A549 (cell line): ENCODE data around the gene SVEP1. TPM values are rescaled to one million over a fixed set of nuclear protein-coding genes. Genes with fewer than 3 reads are reported as not detected.

Experiments used
- ATAC-seq, 2 experiments: fragments of 200-7000 bp in 1 of 2; fragments of >200 bp in 1 of 2; cut with Nextera tagmentation in 1 of 2; cut with Tn5 transposase in 1 of 2; 3 replicates each; pipeline versions ENCODE4 v1.8.0 to v1.9.1; 2018 to 2020; ENCODE audit warnings: mild to moderate bottlenecking in 1 of 2, moderate library complexity in 1 of 2
- CTCF ChIA-PET: fragments of 300-600 bp; sonication (Branson Sonifier 250); formaldehyde crosslinking; extraction: SDS; loops from one replicate; lab custom pipeline; 2021; ENCODE audit warnings: antibody characterized with exemption, inconsistent platforms; lab: Yijun Ruan, JAX
- POLR2A ChIA-PET: fragments of 350-600 bp; formaldehyde crosslinking; extraction: SDS; loops from one replicate; lab custom pipeline; 2021; ENCODE audit warnings: antibody characterized with exemption, inconsistent platforms; lab: Yijun Ruan, JAX
- DNase-seq, 2 experiments: peaks; one replicate each; pipeline versions ENCODE4 v3.0.0 to v3.0.0-alpha.2; 2011 to 2016; ENCODE audit warnings: low read depth in 1 of 2, low spot score in 1 of 2
- FAIRE-seq: peaks from 2 replicates; lab custom pipeline; 2011; peaks lifted over from hg19 to GRCh38; lab: Jason Lieb, UNC
- H3K27ac ChIP-seq, 2 experiments: fragments of >200 bp; sonication (Bioruptor Twin); formaldehyde crosslinking; 3 replicates each; pipeline ENCODE4 v1.5.1; 2016 to 2017
- H3K4me1 ChIP-seq: fragments of >200 bp; sonication (Bioruptor Twin); formaldehyde crosslinking; 3 replicates; pipeline ENCODE4 v1.6.1; 2016
- H3K4me2 ChIP-seq: fragments of >200 bp; sonication (Bioruptor Twin); formaldehyde crosslinking; 3 replicates; pipeline ENCODE4 v1.6.1; 2016
- H3K4me3 ChIP-seq: fragments of >200 bp; sonication (Bioruptor Twin); formaldehyde crosslinking; 3 replicates; pipeline ENCODE4 v1.5.1; 2016
- H3K9me3 ChIP-seq: fragments of >200 bp; sonication (Bioruptor Twin); formaldehyde crosslinking; 3 replicates; pipeline ENCODE4 v1.6.1; 2016
- BHLHE40 ChIP-seq: IDR thresholded peaks from 2 replicates; pipeline ENCODE4 v1.6.1; 2012; ENCODE audit warnings: low read depth, low read length, inconsistent platforms
- CEBPB ChIP-seq, 2 experiments: fragments of >200 bp in 1 of 2; sonication (Bioruptor Twin) in 1 of 2; formaldehyde crosslinking in 1 of 2; IDR thresholded peaks; 2 replicates each; pipeline ENCODE4 v1.6.1; 2012 to 2016
- CHD2 ChIP-seq: fragments of 150-350 bp; IDR thresholded peaks from 2 replicates; pipeline ENCODE4 v1.6.1; 2014; ENCODE audit warnings: low read length; ENCODE audit not compliant: partially characterized antibody
- CHD4 ChIP-seq: fragments of 200-600 bp; sonication (generic); IDR thresholded peaks from 2 replicates; pipeline ENCODE4 v1.6.1; 2016; ENCODE audit warnings: antibody characterized with exemption, mild to moderate bottlenecking, borderline replicate concordance
- EHF ChIP-seq: fragments of 250-450 bp; sonication (Bioruptor Pico); IDR thresholded peaks from 2 replicates; pipeline ENCODE4 v1.5.0; 2020; ENCODE audit warnings: mild to moderate bottlenecking
- HDAC2 ChIP-seq: fragments of 200-600 bp; sonication (generic); IDR thresholded peaks from 2 replicates; pipeline ENCODE4 v1.6.1; 2016
- HMGXB4 ChIP-seq: fragments of 250-450 bp; sonication (Bioruptor Pico); IDR thresholded peaks from 2 replicates; pipeline ENCODE4 v1.5.0; 2021; ENCODE audit warnings: mild to moderate bottlenecking, moderate library complexity, borderline replicate concordance
- JUNB ChIP-seq: fragments of >200 bp; sonication (Bioruptor Twin); formaldehyde crosslinking; IDR thresholded peaks from 2 replicates; pipeline ENCODE4 v1.6.1; 2016
- MAFK ChIP-seq: fragments of 450-650 bp; IDR thresholded peaks from 2 replicates; pipeline ENCODE4 v1.6.1; 2014; ENCODE audit not compliant: partially characterized antibody
- MAX ChIP-seq: IDR thresholded peaks from 2 replicates; pipeline ENCODE4 v1.6.1; 2012
- MYC ChIP-seq: IDR thresholded peaks from 2 replicates; pipeline ENCODE4 v1.6.1; 2012; ENCODE audit warnings: mild to moderate bottlenecking, inconsistent platforms, low read length, improper control_type of control experiment, borderline replicate concordance
- NFE2L2 ChIP-seq: fragments of 150-350 bp; conservative IDR thresholded peaks from 2 replicates; pipeline ENCODE4 v1.6.1; 2014; ENCODE audit warnings: low read length
- NR3C1 ChIP-seq: fragments of >200 bp; sonication (Bioruptor Twin); formaldehyde crosslinking; IDR thresholded peaks from 3 replicates; pipeline ENCODE4 v1.6.1; 2017
- RAD21 ChIP-seq, 2 experiments: fragments of >200 bp in 1 of 2; sonication (Bioruptor Twin) in 1 of 2; formaldehyde crosslinking in 1 of 2; IDR thresholded peaks in 1 of 2; conservative IDR thresholded peaks in 1 of 2; 2 replicates in 1 of 2; 3 replicates in 1 of 2; pipeline ENCODE4 v1.6.1; 2012 to 2018; ENCODE audit warnings: inconsistent platforms in 1 of 2
- RCOR1 ChIP-seq: fragments of 150-350 bp; IDR thresholded peaks from 2 replicates; pipeline ENCODE4 v1.6.1; 2014; ENCODE audit warnings: antibody characterized with exemption, low read length, low read depth
- RFX5 ChIP-seq: fragments of 450-650 bp; IDR thresholded peaks from 2 replicates; pipeline ENCODE4 v1.7.1; 2014; ENCODE audit warnings: antibody characterized with exemption, mild to moderate bottlenecking, moderate library complexity
- SREBF2 ChIP-seq: fragments of 450-650 bp; IDR thresholded peaks from 2 replicates; pipeline ENCODE4 v1.6.1; 2014; ENCODE audit warnings: mild to moderate bottlenecking, moderate library complexity
- TP53 ChIP-seq: fragments of 250-450 bp; sonication (Bioruptor Pico); IDR thresholded peaks from 2 replicates; pipeline ENCODE4 v1.5.0; 2021; ENCODE audit warnings: mild to moderate bottlenecking, moderate library complexity
- ZNF302 ChIP-seq: fragments of 250-450 bp; sonication (Bioruptor Pico); IDR thresholded peaks from 2 replicates; pipeline ENCODE4 v1.9.0; 2021; ENCODE audit warnings: inconsistent platforms, mild to moderate bottlenecking, moderate library complexity
- WGBS: methylation state at CpG from one replicate; pipeline ENCODE4 v1.1.6; 2017; ENCODE audit errors: missing lambda C conversion rate; 5-methylcytosine and 5-hydroxymethylcytosine counted together
- polyA plus RNA-seq, 4 experiments: library from polyadenylated mRNA; depleted of rRNA in 3 of 4; stranded (reverse); fragments of >200 nt; fragmentation: RNase III in 1 of 4; extraction: RNeasy Plus Mini Kit Qiagen cat#74134 plus additional on column Dnase treatment in 1 of 4; gene quantifications; 2 replicates in 3 of 4; 3 replicates in 1 of 4; pipeline ENCODE4 v1.2.3, GENCODE V29; 2011 to 2017
- TF ChIP-seq, protein P1 (sequence below): fragments of >200 bp; sonication (Bioruptor Twin); formaldehyde crosslinking; IDR thresholded peaks from 3 replicates; pipeline ENCODE4 v1.5.1; 2016
- TF ChIP-seq, protein P2 (sequence below): fragments of 150-350 bp; IDR thresholded peaks from 2 replicates; pipeline ENCODE4 v1.6.1; 2014; ENCODE audit warnings: low read depth, mild to moderate bottlenecking, low read length
- TF ChIP-seq, protein P3 (sequence below): fragments of >200 bp; sonication (Bioruptor Twin); formaldehyde crosslinking; IDR thresholded peaks from 3 replicates; pipeline ENCODE4 v1.6.1; 2016

Gene SVEP1
- polyA plus RNA-seq, 2 of the 4 experiments (the other 2 are of a cell fraction), result 0.52 to 1.5 TPM

DNA sequence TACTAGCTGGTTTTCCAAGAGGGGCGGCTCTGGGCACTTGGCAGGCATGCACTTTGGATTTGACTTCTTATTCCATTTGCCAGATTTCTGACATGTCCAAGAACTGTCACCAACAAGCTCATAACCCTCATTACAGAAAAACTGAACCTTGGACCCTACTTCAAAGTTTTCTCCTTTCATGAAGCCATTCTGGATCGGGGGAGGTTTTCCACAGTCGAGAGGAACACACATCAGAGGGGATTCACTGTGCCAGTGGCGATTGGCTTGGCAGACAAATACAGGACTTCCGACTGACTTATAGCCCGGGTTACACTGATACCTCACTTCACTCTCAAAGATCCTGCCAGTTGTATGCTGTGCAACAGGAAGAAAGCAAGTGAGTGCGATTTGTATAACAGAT is 170.9 kb downstream of the SVEP1 start (continued):
- TF ChIP-seq HMGXB4 (CRISPR knock-in tag), result no peak
- TF ChIP-seq NR3C1, result no peak
- TF ChIP-seq RAD21 (conservative IDR thresholded peaks at IDR 0.05 in 1 of 2, IDR thresholded peaks at IDR 0.05 in 1 of 2), result no peak
- TF ChIP-seq RFX5, result no peak
- TF ChIP-seq BHLHE40, result no peak
- TF ChIP-seq RCOR1, result no peak
- TF ChIP-seq SREBF2, result no peak
- no peak for TF ChIP-seq NFE2L2
- TF ChIP-seq HDAC2, result no peak
- no peak for TF ChIP-seq JUNB
- no peak for TF ChIP-seq EHF (CRISPR knock-in tag)

GRCh38 chr9:110405858-110406443 is 173.6 kb downstream of the SVEP1 start:
- TF ChIP-seq, protein P1, sequence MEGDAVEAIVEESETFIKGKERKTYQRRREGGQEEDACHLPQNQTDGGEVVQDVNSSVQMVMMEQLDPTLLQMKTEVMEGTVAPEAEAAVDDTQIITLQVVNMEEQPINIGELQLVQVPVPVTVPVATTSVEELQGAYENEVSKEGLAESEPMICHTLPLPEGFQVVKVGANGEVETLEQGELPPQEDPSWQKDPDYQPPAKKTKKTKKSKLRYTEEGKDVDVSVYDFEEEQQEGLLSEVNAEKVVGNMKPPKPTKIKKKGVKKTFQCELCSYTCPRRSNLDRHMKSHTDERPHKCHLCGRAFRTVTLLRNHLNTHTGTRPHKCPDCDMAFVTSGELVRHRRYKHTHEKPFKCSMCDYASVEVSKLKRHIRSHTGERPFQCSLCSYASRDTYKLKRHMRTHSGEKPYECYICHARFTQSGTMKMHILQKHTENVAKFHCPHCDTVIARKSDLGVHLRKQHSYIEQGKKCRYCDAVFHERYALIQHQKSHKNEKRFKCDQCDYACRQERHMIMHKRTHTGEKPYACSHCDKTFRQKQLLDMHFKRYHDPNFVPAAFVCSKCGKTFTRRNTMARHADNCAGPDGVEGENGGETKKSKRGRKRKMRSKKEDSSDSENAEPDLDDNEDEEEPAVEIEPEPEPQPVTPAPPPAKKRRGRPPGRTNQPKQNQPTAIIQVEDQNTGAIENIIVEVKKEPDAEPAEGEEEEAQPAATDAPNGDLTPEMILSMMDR, result no peak
- TF ChIP-seq MAFK, result peak; percentile 36
- Histone ChIP-seq H3K27ac (no peak overlapping the region), H3K4me1 (no peaks in the 10 kb centered on the region), H3K4me2 (no peak overlapping the region), H3K9me3 (no peaks in the 10 kb centered on the region), H3K4me3 (no peak overlapping the region)
- FAIRE-seq, result no peak
- ATAC-seq, result no peak
- ChIA-PET CTCF (no interaction called here), POLR2A (no interaction called here)
- WGBS, result 29% methylated on average over 9 of the region's 9 CpGs
- no peak for DNase-seq

DNA sequence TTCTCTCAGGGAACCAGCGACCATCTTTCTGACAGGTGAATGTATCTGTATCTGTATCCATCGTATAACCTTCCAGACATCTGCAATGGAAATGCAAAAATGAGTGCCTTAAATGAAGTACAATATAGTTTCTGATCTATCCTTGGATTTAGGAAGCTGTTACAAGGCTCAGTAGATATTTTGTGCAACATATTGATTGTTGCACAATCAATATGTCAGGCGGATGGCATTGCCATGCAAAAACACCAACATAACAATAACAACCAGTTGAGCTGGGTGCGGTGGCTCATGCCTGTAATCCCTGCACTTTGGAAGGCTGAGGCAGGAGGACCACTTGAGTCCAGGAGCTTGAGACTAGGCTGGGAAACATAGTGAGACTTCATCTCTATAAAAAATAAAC is 175.1 kb downstream of the SVEP1 start:
- Histone ChIP-seq H3K4me3 (no peak overlapping the region), H3K4me1 (no peaks in the 10 kb centered on the region), H3K9me3 (no peaks in the 10 kb centered on the region), H3K4me2 (no peak overlapping the region), H3K27ac (no peak overlapping the region)
- ATAC-seq (no peak), FAIRE-seq (no peak), DNase-seq (no peak)
- CTCF ChIA-PET, result no interaction called here
- POLR2A ChIA-PET, result no interaction called here
- TF ChIP-seq CEBPB (IDR thresholded peaks at IDR 0.05), result no peak
- no peak for TF ChIP-seq MYC
- TF ChIP-seq, protein P2, sequence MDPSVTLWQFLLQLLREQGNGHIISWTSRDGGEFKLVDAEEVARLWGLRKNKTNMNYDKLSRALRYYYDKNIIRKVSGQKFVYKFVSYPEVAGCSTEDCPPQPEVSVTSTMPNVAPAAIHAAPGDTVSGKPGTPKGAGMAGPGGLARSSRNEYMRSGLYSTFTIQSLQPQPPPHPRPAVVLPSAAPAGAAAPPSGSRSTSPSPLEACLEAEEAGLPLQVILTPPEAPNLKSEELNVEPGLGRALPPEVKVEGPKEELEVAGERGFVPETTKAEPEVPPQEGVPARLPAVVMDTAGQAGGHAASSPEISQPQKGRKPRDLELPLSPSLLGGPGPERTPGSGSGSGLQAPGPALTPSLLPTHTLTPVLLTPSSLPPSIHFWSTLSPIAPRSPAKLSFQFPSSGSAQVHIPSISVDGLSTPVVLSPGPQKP, result no peak
- TF ChIP-seq CHD4, result no peak
- TF ChIP-seq SREBF2, result no peak
- no peak for TF ChIP-seq ZNF302 (CRISPR knock-in tag)
- no peak for TF ChIP-seq CHD2
- TF ChIP-seq MAX, result no peak
- TF ChIP-seq, protein P3, sequence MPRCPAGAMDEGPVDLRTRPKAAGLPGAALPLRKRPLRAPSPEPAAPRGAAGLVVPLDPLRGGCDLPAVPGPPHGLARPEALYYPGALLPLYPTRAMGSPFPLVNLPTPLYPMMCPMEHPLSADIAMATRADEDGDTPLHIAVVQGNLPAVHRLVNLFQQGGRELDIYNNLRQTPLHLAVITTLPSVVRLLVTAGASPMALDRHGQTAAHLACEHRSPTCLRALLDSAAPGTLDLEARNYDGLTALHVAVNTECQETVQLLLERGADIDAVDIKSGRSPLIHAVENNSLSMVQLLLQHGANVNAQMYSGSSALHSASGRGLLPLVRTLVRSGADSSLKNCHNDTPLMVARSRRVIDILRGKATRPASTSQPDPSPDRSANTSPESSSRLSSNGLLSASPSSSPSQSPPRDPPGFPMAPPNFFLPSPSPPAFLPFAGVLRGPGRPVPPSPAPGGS, result no peak
- TF ChIP-seq TP53 (CRISPR knock-in tag), result no peak
- WGBS, result 48% methylated on average over 4 of the region's 4 CpGs
